ENCODE measurements around the gene HIVEP3.

- TF ChIP-seq CTCF (IDR thresholded peaks at IDR 0.05) (no peak), E2F5 (CRISPR knock-in tag; IDR thresholded peaks at IDR 0.05) (no peak), ZBTB43 (CRISPR knock-in tag; IDR thresholded peaks at IDR 0.05) (no peak), ZSCAN18 (CRISPR knock-in tag; IDR thresholded peaks at IDR 0.05) (no peak), JUN (CRISPR knock-in tag; IDR thresholded peaks at IDR 0.05) (no peak)
Measured at GRCh38 chr1:41812453-41812852, 106.3 kb downstream of the HIVEP3 start.

Data from WTC11 (cell line).